HG03139 (cell line): ENCODE results near the gene LHFPL3.
"Not testable (repeated sequence)": the region's sequence is repeated elsewhere in the genome, so short reads cannot be mapped to it uniquely, and the experiment has no call there.

ENCODE experiments used
- ATAC-seq: cut with Tn5 transposase; IDR thresholded peaks from one replicate; pipeline ENCODE4 v1.9.1; 2021; ENCODE audit not compliant: unreplicated experiment

The LHFPL3 gene

GRCh38 chr7:104679085-104679484, 350.7 kb downstream of the LHFPL3 start:
- no peak for ATAC-seq

- no peak for ATAC-seq
These were observed 357.9 kb downstream of the LHFPL3 start for GRCh38 chr7:104686286-104686685.

- no peak for ATAC-seq
These were observed 366.3 kb downstream of the LHFPL3 start for GRCh38 chr7:104694710-104695109.

GRCh38 chr7:104695563-104695962, 367.2 kb downstream of the LHFPL3 start:
- ATAC-seq: no peak

GRCh38 chr7:104700336-104700735, 371.9 kb downstream of the LHFPL3 start:
- no peak for ATAC-seq

- ATAC-seq: not testable (repeated sequence)
These were observed 392.6 kb downstream of the LHFPL3 start for GRCh38 chr7:104721027-104721426.

GRCh38 chr7:104723001-104723400, 394.6 kb downstream of the LHFPL3 start:
- no peak for ATAC-seq

GRCh38 chr7:104758504-104758903, 430.1 kb downstream of the LHFPL3 start:
- no peak for ATAC-seq

GRCh38 chr7:104761892-104762291, 433.5 kb downstream of the LHFPL3 start:
- no peak for ATAC-seq

- ATAC-seq: no peak
These were observed 438.7 kb downstream of the LHFPL3 start for GRCh38 chr7:104767113-104767512.

- no peak for ATAC-seq
These were observed 439.6 kb downstream of the LHFPL3 start for GRCh38 chr7:104767826-104768536.

GRCh38 chr7:104772405-104773345, 444.3 kb downstream of the LHFPL3 start:
- no peak for ATAC-seq

- no peak for ATAC-seq
These were observed 445.4 kb downstream of the LHFPL3 start for GRCh38 chr7:104773796-104774195.

- no peak for ATAC-seq
These were observed 447.1 kb downstream of the LHFPL3 start for GRCh38 chr7:104775531-104775930.

GRCh38 chr7:104777301-104777800, 448.9 kb downstream of the LHFPL3 start:
- no peak for ATAC-seq

GRCh38 chr7:104779888-104780287, 451.5 kb downstream of the LHFPL3 start:
- no peak for ATAC-seq

- ATAC-seq: no peak
These were observed 456.3 kb downstream of the LHFPL3 start for GRCh38 chr7:104784686-104785085.

GRCh38 chr7:104789780-104790179, 461.4 kb downstream of the LHFPL3 start:
- no peak for ATAC-seq

- ATAC-seq: no peak
These were observed 462.0 kb downstream of the LHFPL3 start for GRCh38 chr7:104790440-104790839.

- ATAC-seq: no peak
These were observed 462.7 kb downstream of the LHFPL3 start for GRCh38 chr7:104791080-104791479.

- no peak for ATAC-seq
These were observed 464.7 kb downstream of the LHFPL3 start for GRCh38 chr7:104793066-104793465.

GRCh38 chr7:104794154-104794553, 465.8 kb downstream of the LHFPL3 start:
- ATAC-seq: no peak
